Adipose tissue (tissue), 3 donors: ENCODE measurements around the gene GPC6. TPM values are rescaled to one million over a fixed set of nuclear protein-coding genes. Genes with fewer than 3 reads are reported as not detected.
"Not testable (repeated sequence)": the region's sequence is repeated elsewhere in the genome, so short reads cannot be mapped to it uniquely, and the experiment has no call there.

Source experiments
- H3K27ac ChIP-seq: one replicate; pipeline ENCODE4 v1.5.1; 2013; ENCODE audit warnings: low read depth, low read length
- WGBS, 3 donors: extraction: QIAGEN DNeasy Blood & Tissue Kit; methylation state at CpG; one replicate each; pipeline ENCODE4 v1.1.7; 2013; 5-methylcytosine and 5-hydroxymethylcytosine counted together
- polyA plus RNA-seq, 3 donors: library from polyadenylated mRNA; stranded (reverse); fragments of 200-250 nt; gene quantifications; one replicate each; pipeline ENCODE4 v1.2.3, GENCODE V29; 2013
- donor health status: healthy with polysubstance abuse.
- donor health status: Bipolar disorder and iron deficiency.
- donor health status: healthy.

Gene GPC6
- polyA plus RNA-seq, result 1 to 10 TPM in 2 of 3 donors, under 1 TPM in 1; 0.72 to 8.5 (median 5.8) TPM

DNA sequence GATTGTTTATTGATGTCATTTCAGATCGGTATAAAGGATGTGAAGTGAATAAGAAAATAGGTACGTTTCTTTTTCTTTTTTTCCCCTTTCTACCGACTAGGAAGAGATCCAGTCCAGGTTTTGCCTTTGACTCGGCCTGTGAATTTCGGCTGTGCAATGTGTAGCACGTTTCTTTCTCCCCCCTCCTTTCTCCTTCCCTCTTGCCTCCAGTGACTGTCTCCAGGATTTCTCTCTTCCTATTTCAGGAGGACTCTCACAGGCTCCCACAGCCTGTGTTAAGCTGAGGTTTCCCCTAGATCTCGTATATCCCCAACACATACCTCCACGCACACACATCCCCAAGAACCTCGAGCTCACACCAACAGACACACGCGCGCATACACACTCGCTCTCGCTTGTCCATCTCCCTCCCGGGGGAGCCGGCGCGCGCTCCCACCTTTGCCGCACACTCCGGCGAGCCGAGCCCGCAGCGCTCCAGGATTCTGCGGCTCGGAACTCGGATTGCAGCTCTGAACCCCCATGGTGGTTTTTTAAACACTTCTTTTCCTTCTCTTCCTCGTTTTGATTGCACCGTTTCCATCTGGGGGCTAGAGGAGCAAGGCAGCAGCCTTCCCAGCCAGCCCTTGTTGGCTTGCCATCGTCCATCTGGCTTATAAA lies at the start of gene GPC6:
GPC6 (plus strand) TSS at position 185 of the 657 bp plus-strand sequence.
- peak within 1 kb of the TSS; percentile 29 for H3K27ac ChIP-seq
- WGBS, 3 donors, result 0 to 1% (median 1%) methylated on average over 31 of the region's 31 CpGs

DNA sequence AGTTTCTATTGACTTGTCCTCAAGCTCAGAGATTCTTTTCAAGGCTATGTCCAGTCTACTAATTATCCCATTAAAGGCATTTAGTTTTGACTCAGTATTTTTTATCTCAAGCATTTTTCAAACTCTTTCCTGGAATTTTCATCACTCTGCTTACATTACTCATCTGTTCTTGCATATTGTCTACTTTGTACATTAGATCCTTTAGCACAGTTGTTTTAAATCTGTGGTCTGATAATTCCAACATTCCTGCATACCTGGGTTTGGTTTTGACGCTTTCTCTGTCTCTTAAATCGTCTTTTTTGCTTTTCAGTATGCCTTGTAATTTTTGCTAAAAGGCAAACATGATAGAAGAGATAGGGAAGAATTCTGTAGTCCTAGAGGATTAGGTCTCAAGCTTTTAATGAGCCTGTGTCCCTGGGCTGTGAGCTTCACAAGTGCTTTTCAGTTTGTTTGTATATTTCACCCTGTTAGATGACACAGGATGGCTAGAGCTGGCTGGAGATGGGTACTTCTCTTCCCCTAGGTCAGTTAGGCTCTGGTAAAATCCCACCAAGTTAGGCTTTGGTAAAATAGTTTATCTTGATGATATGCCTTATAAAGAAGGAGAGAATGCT lies 46.1 kb upstream of the GPC6 start:
- H3K27ac ChIP-seq, result no peak overlapping the region
- WGBS, 3 donors, result 14 to 48% (median 36%) methylated on average over 2 of the region's 2 CpGs

GRCh38 chr13:93182406-93182805 lies 44.2 kb upstream of the GPC6 start:
- WGBS, 3 donors, result 79 to 93% (median 87%) methylated on average over 3 of the region's 3 CpGs
- H3K27ac ChIP-seq, result no peak overlapping the region

GRCh38 chr13:93183302-93183701 lies 43.3 kb upstream of the GPC6 start:
- H3K27ac ChIP-seq, result no peak overlapping the region
- WGBS, 3 donors, result 61 to 66% (median 62%) methylated on average over 1 of the region's 1 CpG

DNA sequence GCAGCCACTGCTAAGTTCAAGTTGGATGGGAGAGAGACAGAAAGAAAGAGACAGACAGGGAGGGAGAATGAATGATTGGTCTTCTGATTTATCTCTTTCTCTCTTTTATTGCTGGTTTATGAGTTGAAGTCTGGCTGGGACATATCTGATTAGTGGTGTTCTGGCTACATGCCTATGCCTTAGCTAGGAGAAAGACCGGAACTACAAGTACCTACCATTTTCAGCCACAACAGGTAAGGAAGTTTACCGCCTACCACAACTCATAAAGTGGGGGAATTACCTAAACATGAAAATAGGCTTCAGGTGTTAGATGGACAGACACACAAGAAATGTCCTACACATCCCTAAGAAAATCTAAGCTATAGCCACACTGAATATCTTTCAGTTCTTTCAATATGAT lies 36.6 kb upstream of the GPC6 start:
- WGBS, 3 donors, result 92 to 94% (median 93%) methylated on average over 2 of the region's 2 CpGs
- H3K27ac ChIP-seq, result no peak overlapping the region

DNA sequence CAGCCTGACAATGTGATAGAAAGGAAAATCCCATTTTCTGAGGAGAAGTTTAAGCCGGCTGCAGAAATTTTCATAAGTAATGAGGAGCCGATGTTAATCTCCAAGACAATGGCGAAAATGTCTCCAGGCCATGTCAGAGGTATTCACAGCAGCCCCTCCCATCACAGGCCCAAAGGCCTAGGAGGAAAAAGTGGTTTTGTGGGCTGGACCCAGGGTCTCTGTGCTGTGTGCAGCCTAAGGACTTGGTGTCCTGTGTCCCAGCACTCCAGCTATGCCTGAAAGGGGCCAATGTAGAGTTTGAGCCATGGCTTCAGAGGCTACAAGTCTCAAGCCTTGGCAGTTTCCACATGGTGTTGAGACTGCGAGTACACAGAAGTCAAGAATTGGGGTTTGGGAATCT lies 32.9 kb upstream of the GPC6 start:
- 94 to 95% (median 94%) methylated on average over 4 of the region's 4 CpGs for WGBS, 3 donors
- H3K27ac ChIP-seq, result no peak overlapping the region

GRCh38 chr13:93199856-93200255 lies 26.8 kb upstream of the GPC6 start:
- 83 to 86% (median 85%) methylated on average over 1 of the region's 1 CpG for WGBS, 3 donors
- no peak overlapping the region for H3K27ac ChIP-seq

DNA sequence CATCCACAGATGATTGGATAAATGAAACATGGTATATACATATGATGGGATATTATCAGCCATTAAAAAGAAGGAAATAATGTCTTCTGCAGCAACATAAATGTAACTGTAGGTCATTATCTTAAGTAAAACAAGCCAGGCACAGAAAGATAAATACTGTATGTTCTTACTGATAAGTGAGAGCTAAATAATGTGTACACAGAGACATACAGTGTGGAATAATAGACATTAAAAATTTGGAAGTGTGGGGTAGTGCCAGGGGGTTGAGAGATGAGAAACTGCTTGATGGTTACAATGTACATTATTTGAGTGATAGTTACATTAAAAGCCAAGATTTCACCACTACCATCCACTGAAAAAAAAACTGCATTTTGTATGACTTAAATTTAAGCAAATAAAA lies 26.0 kb upstream of the GPC6 start:
- H3K27ac ChIP-seq, result no peak overlapping the region

DNA sequence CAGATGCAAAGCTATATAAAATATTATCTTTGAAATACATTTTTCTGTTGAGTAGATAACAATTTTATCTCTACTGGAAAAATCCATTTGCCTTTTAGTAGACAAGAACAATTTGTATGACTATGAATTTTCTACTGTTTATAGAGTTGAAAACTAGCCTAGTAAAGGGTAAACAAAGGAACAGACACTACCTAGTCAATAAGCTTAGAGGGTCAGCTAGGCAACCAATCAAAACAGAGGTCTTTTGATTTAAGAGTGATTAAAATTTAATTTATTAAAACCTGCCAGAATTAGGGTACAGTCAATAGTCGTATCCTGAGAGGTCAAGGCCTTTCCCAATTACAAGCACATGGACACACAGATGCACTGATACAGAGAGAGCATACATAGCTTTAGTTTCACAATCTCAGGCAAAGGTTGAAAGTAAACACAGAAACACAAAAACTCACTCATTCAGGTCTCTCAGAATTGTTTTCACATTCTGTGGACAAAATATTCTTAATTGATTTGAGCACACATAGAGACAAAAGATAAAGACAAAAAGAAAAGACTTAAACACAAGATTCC lies 24.5 kb upstream of the GPC6 start:
- WGBS, 3 donors, result 46 to 84% (median 75%) methylated on average over 1 of the region's 1 CpG
- no peak overlapping the region for H3K27ac ChIP-seq

- H3K27ac ChIP-seq, result not testable (repeated sequence)
- WGBS, 3 donors, result 86 to 88% (median 88%) methylated on average over 24 of the region's 24 CpGs
Observed at GRCh38 chr13:93206778-93207392, 19.7 kb upstream of the GPC6 start.

GRCh38 chr13:93216122-93216521 lies 10.5 kb upstream of the GPC6 start:
- WGBS, 3 donors, result 71 to 95% (median 94%) methylated on average over 1 of the region's 1 CpG
- H3K27ac ChIP-seq, result no peak overlapping the region

- H3K27ac ChIP-seq, result no peak overlapping the region
- WGBS, 3 donors, result 56 to 62% (median 60%) methylated on average over 6 of the region's 6 CpGs
Observed at GRCh38 chr13:93217721-93218261, 8.8 kb upstream of the GPC6 start.

- 78 to 95% (median 79%) methylated on average over 3 of the region's 3 CpGs for WGBS, 3 donors
- no peak overlapping the region for H3K27ac ChIP-seq
Observed at GRCh38 chr13:93218583-93218982, 8.0 kb upstream of the GPC6 start.

DNA sequence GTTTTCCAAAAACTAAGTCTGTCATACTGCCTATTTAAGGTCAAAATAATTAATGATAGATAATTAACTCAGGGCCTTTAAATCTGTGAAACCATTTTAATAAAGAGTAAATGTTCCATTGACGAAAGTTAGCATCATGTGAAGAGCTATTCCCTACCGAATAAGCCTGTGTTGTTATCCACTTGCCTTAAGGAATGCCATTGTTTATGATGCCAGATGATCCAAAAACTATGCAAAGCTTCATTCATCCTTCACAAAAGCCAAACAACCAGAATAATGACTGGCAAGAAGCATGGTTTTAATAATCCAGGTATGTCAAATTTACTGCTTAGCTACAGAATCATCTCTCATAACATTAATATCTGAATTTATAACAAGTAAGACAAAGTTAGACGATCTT lies 6.5 kb upstream of the GPC6 start:
- H3K27ac ChIP-seq, result no peak overlapping the region
- WGBS, 3 donors, result 43 to 54% (median 50%) methylated on average over 3 of the region's 3 CpGs

GRCh38 chr13:93222976-93223375 lies 3.6 kb upstream of the GPC6 start:
- WGBS, 3 donors, result 87 to 92% (median 88%) methylated on average over 4 of the region's 4 CpGs
- H3K27ac ChIP-seq, result no peak overlapping the region

- no peak overlapping the region for H3K27ac ChIP-seq
- WGBS, 3 donors, result 80 to 90% (median 86%) methylated on average over 1 of the region's 1 CpG
Observed at GRCh38 chr13:93224535-93224934, 2.1 kb upstream of the GPC6 start.

DNA sequence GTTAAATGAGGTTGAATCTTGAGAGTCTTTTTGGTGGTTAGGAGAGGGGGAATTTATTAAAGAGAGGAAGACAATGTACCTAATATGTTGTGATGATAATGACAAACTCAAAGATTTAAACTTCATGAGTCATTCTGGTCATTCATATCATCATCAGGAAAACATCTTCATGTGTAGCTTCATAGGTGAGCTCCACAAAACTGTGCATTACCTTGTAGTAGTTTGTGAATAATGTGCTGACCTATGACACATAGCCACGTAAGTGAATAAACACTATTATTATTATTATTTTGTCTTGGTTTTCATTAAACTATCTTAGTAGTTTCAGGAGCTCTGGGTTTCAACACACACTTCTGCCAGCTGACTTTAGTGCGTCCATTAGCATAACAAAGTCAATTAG lies 997 bp upstream of the GPC6 start:
- 73 to 81% (median 80%) methylated on average over 2 of the region's 2 CpGs for WGBS, 3 donors
- no peak overlapping the region for H3K27ac ChIP-seq

DNA sequence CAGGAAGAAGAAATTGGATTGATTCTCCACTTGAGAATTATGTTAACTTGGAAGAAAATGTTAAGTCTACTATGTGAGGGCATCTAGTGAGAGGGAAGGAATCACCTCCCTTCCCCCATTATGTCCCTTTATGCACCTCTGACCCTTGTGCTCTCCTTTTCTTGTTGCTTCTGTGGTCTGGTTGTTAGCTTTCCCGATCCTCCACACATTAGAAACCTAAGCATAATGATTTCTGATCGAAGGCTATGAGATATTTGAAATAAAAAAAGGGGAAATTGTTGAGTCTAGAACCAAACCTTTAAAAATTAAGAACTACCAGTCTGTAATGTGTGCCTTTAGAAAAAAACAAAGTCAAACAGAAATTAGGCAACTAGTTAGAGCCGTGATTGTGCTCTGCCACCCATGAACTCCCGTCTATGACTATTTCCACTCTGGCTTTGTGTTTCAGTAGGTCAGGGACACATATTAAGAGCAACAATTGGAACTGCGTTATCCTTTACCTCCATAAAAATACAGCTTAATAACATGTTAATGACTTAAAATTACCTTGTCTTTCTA lies 463 bp upstream of the GPC6 start:
- H3K27ac ChIP-seq, result no peak overlapping the region

GRCh38 chr13:93227280-93227877 lies 772 bp downstream of the GPC6 start:
- WGBS, 3 donors, result 0 to 3% (median 1%) methylated on average over 49 to 55 of the region's 55 CpGs
- H3K27ac ChIP-seq, result no peak overlapping the region

More for the DNA sequence above, 463 bp upstream of the GPC6 start:
- 12 to 15% (median 13%) methylated on average over 5 of the region's 5 CpGs for WGBS, 3 donors
